Stimulated activated CD4-positive, alpha-beta T cell treated with anti-CD3 and anti-CD28 coated beads, Interleukin-15, amount 100 ng/mL, for 48 hours (primary cell): Measurements from ENCODE around the gene S100A13.
"Not testable (repeated sequence)": the region's sequence is repeated elsewhere in the genome, so short reads cannot be mapped to it uniquely, and the experiment has no call there.

Experiments used
- DNase-seq, 2 donors: peaks; one replicate each; pipeline ENCODE4 v3.0.0-alpha.2; 2020; ENCODE audit warnings: low read depth in 2 of 2

Gene S100A13

DNA sequence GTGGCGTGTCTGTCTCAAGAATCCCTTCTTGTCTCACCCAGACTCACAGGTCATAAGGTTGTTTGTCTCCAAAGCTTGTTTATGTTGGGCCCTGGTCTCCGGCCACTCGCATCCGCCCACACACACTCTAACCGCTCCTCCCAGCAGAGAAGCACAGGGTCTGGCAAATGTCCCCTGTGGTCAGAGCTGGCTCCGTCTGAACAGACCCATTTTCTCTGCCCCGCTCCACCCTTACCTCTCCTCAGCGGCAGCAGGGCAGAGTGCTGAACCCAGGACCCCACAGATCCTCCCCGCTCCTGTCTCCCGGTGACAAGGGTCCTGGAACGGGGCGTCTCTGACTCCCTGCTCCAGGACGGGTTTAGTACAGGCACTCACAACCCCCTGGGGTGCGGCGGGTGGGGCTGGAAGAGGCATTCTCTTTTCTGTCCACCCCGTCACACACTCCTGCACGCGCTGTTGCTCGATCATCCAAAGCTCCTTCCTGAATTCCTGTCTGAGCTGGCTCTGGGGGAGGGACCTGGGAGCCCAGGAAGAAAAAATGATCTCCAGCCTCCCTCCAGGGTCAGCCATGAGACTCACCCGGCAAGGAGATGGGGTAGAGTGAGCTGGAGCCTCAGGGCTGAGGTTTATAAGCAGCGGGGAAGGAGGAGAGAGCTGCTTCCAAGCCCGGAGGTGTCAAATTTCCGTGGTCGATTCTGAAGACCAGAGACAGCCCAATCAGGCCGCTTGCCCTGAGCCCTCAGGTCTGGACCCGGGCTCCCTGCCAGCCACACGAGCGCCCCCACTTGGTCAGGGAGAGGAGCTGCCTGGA lies at the start of gene S100A13:
S100A13 (minus strand) TSS at position 602 of the 811 bp plus-strand sequence. CDS start 1,033 bp downstream, outside the sequence.
- no peak for DNase-seq

DNA sequence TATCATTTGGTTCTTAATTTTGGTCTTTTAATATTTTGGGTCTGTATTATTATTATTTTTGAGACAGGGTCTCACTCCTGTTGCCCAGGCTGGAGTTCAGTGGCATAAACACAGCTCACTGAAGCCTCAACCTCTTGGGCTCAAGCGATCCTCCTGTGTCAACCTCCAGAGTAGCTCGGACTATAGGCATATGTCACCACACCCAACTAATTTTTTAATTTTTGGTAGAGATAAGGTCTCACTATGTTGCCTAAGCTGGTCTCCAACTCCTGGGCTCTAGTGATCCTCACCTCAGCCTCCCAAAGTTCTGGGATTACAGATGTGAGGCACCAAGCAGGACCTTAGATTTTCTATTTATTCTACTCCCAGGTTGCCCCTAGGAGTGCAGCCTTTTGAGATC lies 46.2 kb upstream of the S100A13 start:
- no peak for DNase-seq

DNA sequence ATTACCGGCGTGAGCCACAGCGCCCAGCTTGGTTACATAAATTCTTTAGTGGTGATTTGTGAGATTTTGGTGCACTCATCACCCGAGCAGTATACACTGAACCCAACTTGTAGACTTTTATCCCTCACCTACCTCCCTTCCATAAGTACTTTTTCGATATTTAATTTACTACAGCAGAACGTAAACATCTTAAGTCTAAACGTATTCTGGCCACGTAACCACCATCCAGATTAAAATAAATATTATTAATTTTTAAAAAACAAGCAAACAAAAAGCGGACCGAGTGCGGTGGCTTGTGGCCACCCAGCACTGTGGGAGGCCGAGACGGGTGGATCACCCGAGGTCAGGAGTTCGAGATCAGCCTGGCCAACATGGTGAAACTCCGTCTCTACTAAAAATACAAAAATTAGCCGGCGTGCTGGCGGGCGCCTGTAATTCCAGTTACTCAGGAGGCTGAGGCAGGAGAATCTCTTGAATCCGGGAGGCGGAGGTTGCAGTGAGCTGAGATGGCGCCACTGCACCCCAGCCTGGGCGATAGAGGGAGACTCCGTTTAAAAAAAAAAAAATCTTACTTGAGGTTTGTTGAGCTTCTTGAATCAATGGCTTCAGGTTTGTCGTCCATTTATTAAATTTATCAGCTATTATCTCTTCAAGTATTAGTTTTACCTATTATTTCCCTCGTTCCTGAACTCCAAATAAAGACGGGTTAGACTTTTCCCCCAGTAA lies 44.5 kb upstream of the S100A13 start:
- DNase-seq = peak; percentile 38 to 46

DNA sequence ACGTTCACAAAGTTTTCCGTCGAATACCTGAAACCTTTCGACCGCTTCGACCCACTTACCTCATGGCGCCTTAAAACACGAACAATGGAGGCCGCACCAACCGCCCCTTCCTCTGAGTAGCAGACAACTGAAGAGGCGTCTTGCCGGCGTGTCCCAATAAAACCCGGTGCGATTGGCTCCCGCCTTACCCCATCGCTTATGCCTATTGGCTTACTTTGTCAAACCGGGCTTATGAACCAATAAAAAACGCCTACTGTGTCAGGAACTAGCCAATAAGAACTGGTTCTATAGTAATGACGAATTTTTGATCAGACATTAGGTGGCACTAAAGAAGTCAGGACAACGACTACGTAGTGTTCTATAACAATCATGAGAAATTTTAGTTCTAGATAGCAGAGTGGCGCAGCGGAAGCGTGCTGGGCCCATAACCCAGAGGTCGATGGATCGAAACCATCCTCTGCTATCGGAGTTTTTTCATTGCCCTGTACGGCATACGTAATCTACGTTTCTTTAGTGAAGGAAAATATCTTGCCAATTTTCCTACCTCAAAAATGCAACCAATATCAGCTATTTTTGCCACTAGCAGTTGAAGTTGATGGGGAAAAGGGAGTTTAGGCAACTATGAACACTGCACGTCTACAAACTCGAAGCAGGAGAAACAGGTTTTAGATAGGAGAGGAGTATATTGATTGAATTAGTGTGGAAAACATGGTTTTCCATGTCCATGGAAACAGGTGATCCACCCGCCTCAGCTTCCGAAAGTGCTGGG lies 43.7 kb upstream of the S100A13 start, which contains the start of gene ILF2:
ILF2 (minus strand) TSS at position 135 of the 769 bp plus-strand sequence; CDS start at position 64, 71 bp downstream.
- peak; percentile 94 to 98 for DNase-seq

DNA sequence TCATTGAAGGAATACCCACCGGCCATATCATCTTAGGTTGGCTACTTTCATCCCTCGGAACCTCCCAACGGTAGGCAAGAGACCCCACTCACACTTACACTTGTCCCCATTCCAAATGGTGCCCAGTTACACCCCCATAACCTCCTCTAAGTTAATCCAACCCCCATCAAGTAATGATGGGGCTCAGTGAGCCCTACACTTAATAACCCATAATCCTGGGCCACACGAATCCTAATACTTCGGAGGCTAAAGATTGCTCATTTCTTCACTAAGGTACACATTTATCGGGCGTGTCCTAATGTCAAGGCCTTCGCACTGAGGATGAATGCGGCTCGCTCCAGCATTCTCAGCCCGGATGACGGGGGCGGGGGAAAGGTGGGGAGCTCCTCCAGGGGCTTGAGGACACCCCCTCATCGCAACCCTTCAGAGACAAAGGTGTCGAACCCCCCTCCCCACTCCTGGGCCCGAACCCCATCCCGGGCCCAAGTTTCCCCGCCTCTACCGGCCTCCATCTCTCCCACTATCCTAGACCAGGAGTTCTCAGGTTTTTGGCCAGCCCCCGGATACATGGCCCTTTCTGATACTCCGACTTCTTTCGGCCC lies 43.1 kb upstream of the S100A13 start:
- no peak for DNase-seq

DNA sequence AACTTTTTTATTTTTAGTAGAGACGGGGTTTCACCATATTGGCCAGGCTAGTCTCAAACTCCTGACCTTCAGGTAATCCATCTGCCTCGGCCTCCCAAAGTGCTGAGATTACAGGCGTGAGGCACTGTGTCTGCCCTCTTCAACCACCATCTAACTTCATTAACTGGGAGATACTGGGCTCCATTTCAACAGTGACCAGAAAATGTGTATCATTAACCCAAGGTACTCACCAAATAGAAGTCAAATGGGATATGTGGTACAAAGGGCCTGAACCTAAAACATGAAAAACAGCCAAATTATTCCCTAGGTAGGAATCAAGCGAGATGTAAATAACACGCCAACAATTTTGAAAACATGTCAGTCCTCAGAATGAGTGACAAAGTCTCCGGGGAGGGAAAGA lies 42.3 kb upstream of the S100A13 start:
- DNase-seq = no peak

DNA sequence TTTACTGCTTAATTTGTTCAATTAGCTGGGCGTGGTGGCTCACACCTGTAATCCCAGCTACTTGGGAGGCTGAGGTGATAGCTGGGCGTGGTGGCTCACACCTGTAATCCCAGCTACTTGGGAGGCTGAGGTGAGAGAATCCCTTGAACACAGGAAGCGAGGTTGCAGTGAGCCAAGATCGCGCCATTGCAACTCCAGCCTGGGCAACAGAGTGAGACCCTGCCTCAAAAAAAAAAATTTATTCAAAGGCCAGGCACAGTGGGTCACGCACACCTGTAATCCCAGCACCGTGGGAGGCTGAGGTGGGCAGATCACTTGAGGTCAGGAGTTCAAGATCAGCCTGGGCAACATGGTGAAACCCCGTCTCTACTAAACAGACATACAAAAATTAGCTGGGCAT lies 41.4 kb upstream of the S100A13 start:
- not testable (repeated sequence) for DNase-seq

DNA sequence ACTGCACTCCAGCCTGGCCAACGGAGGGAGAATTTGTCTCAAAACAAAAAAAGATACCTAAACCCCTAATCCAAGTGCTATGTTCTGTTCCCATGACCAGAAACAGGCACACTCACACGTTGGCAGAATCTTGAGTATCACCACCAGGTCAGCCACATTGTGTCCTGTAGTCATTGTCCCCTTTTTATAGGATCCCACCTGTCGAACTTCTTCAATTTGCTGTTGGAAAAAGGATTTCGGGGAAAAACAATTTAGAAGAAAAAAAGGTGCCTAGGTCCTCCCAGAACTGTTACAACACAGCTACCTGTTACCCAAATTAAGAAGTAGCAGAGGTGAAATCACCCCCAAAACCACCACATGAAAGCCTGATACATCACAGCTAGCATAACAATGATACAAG lies 40.1 kb upstream of the S100A13 start:
- DNase-seq = no peak

DNA sequence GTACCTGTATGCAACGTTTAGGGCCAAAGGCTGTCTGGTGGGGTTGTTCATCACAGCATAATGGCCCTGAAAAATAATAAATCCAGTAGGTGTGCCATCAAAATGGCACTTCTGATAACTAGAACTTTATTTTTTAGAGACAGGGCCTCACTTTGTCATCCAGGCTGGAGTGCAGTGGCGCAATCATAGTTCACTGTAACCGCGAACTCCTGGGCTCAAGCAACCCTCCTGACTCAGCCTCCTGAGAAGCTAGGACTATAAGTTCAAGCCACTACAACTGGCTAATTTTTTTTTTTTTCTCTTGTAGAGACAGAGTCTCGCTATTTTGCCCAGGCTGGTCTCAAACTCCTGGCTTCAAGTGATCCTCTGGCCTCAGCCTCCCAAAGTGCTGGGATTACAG lies 35.9 kb upstream of the S100A13 start:
- no peak for DNase-seq

DNA sequence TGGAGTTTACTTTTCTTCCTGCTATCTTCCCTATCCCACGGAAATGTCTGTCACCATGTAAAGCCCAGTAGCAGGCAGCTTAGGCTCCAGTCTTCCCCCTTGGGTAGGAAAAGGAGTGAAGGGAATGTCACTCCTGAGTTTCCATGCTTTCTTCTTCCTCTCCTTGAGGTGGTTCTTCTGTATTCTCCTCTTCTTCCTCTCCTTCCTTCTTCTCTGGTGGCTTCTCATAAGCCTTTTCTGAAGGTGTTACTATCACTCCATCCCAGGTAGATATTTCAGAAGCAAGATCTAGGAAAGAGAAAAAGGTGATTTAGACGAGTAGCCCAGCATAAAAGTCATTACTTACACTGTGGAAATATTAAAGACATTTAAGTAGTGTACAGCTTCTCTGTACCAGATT lies 35.0 kb upstream of the S100A13 start:
- DNase-seq = no peak

DNA sequence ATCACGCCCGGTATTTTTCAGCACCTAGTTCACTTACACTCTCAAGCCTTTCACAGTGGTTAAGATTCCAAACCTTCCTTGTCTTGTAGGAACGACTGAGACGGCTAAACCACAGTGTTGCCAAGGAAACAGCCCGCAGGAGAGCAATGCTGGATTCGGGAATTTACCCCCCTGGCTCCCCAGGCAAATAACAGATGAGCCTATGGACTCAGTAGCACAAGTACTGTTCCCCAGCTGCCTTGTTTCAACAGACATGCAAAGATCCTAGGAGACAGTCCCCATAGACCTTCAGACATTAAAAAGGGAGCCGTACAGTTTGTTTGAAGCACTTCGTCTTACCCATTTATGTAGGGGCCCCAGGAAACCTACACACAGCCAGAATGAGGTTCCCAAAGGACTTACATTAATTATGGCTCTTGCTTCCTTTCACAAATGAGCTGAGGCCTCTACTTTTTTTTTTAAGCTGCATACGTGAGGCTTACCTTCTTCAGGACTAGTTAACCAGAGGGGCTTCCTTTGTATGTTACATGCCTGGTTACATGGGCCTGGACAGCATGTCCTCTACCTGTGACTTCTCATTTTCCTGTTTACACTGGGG lies 33.9 kb upstream of the S100A13 start:
- DNase-seq = no peak

DNA sequence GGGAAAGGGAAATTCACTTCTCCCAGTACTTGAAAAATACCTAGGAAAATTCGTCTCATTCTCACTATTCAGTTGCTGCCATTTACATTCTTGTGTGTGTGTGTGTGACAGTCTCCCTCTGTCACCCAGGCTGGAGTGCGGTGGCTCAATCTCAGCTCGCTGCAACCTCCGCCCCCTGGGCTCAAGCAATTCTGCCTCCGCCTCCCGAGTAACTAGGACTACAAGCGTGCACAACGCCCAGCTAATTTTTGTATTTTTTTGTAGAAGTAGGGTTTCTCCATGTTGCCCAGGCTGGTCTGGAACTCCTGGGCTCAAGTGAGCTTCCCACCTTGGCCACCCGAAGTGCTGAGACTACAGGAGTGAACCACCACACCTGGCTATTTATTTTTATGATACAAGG lies 32.4 kb upstream of the S100A13 start:
- DNase-seq = no peak

DNA sequence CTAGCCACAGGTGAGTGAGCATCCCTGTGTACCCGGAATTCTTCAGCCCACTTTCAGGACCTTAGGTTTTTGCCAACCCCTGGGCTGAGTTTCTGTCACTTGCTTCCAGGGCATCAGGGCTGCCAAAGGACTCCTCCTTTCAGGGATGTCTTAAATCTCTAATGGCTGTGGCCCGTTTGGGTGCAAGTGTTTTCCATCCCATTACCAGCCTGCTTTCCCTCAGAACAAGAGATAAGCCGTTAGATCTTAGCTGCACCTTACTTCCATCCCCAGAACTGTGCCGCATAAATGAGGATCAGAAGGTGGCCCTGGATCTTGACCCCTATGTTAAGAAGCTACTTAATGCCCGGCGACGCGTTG lies 31.9 kb upstream of the S100A13 start:
- DNase-seq = no peak

DNA sequence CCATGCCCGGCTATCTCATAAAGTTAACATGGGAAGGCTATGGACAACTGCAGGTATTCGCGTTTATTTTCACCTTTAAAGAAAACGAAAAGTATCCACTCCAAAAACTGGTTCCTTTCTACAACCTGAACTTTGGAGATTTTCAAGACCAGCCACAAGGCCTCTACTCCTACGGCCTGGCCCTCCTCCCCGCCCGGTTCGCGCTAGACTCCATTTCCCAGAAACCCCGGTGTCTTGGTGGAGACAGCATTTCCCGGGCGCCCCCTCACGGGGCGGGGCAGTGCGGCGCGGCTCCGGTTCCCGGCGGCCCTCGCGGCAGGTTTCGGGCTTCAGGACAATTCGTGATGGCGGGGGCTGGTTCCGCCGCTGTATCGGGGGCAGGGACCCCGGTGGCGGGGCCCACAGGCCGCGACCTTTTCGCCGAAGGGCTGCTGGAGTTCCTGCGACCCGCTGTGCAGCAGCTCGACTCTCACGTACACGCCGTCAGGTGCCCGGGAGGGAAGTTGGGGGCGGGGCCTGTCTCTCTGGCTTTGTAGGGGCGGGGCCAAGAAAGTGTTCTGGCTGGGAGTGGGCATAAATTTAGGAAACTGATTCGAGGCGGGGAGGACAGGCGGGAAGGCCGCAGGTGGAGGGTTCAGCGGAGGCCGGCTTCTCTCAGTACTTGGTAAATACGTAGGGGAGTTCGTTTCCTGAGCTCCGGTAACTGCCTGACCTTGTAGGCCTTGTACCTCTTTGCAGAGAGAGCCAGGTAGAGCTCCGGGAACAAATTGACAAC lies 31.3 kb upstream of the S100A13 start, which contains the start of gene SNAPIN:
SNAPIN (plus strand) TSS at position 304 of the 775 bp plus-strand sequence; CDS start at position 345, 41 bp downstream.
- DNase-seq = peak; percentile 82 to 90

DNA sequence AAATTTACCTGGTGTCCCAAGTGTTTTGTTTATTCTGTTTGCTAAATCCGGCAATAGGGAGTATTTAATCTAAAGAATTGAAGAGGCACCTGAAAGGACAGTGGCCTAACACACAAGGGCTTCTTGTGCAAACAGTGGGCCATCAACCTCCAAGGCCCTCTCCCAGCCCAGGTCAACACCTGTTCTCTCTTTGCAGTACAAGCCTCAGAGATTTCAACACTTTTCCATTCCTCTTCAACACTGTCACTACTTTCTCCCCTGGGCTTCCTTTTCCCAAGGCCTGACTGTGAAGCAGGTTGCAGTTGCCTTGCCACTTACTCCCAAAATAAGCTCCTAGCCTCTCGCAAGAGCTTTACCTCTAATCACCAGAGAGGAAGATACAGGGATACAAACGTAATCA lies 28.0 kb upstream of the S100A13 start:
- no peak for DNase-seq

DNA sequence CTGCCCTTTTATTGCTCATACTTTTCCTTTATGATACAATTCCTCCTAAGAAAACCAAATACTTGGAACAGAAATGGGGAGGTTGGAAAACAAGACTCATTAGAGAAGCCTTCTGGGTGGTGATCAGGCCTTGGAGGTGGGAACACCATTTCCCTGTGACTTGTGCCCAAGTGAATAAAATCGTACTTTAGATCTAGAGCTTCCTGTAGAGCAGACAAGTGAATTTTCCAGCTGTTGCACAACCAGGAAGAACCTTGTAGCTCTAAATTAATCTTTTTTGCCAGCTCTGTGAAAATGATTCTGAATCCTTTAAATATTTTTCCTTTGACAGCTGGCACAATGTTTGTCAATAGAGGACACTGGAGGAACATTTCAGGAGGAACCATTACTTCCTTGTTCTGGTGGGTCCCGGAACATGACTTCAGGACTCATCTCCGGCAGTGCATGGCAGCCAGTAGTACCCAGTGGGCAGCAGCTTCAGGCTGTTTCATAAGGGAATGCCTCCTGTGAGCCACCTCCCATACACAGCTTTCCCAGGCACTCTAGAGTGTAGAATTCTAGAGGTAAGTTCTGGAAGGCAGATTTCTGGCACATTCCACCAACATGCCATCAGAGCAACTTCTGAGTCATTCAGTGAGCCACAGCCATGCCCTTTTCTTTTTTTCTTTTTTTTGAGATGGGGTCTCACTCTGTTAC lies 25.6 kb upstream of the S100A13 start:
- DNase-seq = no peak

DNA sequence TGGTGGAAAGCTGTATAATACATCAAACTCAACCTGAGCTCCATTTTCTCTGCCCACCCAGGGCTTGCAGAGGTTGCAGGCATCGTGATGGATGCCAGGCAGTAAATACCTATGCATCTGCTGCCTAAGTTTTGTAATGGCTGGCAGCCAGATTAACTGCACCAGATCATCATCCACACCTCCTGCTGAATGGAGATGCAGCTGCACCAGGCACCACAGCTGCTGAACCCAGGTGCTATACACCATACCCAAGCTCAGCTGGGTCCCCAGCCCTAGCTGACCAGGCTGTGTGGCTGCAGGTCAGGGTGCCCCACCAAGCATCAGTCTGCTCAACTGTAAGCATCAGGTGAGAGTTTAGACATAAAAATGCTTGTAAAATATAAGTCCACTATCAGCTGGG lies 24.5 kb upstream of the S100A13 start:
- DNase-seq = no peak

DNA sequence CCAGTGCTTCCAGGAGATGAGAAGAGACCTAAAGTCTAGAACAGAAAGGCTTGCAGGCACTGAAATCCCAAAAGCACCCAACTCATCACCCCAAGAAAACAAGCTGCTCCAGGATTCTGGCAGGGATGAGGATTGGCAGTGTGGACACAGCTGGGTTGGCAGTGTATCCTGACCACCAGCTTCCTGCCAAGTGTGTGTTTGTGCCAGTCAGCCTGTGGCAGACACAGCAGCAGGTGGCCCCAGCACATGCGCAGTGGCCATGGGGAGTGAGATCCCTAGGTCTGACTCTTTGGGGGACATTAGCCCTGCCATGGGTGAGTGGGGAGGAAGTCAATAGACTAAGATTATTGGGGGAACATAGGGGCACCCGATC lies 22.5 kb upstream of the S100A13 start:
- no peak for DNase-seq

DNA sequence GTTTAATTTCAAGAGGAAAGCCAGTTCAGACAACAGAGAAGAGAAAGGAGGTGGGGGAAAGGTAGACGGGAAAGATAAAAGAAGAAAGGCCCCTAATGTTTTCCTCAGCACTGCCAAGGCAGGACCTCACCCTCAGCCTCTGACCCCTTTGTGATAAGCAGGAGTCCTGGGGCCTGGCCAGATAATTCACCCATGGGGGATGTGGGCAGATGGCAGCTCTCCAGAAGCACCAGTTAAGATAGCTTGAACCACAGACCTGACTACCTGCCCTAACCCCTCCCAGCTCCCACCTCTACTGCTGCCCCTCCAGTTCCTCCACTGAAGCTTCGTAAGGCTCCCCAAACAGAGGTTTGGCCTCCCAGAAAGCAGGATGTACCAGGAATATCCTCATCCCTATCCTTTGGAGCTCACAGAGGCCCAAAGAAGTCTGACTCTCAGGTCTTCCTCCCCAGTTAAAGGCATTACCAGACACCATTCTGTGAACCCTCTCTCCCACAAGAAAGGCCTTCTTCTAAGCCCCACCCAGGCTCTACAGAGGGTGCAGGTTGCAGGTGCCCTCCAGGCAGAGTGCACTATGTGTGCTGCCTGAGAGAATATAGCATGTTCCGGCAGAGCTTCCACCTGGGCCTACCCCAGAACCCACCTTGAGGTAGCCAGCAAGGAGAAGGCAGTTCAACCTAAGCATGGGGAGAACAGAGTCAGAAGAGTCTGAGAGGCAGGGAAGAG lies 22.0 kb upstream of the S100A13 start:
- no peak for DNase-seq
